ENCODE data around the gene ZKSCAN1.

Gene ZKSCAN1

DNA sequence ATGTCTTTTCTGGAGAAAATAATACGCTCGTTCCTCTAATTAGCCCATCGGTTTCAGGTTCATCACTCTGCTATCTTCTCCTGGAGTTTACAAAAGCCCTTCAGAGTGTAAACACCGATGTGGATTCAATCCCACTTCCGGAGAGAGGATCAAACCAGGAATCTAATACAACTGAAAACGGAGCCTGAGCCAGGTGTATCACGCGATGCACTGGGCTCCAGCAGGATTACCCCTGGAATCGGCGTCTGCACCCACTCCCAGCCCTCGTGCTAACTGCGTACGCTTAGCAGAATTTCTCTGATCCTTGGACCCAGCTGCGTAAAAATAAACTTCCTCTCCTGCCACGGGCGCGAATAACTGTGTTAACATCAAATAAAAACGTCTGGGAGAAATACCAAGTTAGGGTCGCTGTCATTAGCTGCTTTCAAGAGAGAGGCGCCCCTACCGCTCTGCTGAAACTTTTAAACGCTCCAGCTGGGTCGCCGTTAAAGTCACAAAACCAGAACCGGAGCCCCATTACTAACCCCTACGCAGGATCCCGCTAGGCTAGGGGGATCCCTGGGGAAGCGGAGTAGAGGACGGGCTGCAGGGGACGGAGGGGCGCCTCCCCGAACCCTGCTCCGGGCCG is 65.6 kb downstream of the ZKSCAN1 start:
- DNase-seq (ENCODE audit: low spot score) = no peak

DNA sequence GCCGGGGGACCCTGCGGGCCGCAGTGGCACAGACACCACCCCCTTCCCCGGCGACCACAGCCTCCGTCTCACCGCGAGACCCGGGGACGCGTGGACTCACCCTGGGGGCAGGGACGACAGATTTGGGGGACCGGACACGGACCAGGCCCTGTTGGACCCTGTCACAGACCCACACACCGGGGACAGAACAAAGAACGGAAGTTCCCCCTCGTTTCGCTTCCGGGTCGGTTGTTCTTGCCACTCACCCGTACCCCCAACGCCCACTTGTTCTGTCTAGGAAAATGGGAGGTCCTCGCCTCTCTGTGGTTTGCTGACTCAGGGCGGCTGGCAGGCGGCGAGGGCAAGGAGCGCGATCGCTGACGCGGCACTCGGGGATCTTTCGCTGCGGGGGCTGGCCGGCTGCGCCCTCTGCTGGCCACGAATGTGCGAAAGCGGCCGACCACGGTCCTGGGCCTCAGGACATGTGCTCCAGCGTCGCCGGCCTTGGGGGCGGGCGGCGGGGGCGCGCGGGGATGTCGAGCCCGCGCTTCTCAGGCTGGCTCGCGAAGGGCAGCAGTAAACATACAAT is 66.2 kb downstream of the ZKSCAN1 start, which contains the start of gene ZNF3:
ZNF3 (minus strand) TSS at position 189 of the 568 bp plus-strand sequence. CDS start 4,366 bp downstream, outside the sequence.
- DNase-seq (ENCODE audit: low spot score) = peak; percentile 94

DNA sequence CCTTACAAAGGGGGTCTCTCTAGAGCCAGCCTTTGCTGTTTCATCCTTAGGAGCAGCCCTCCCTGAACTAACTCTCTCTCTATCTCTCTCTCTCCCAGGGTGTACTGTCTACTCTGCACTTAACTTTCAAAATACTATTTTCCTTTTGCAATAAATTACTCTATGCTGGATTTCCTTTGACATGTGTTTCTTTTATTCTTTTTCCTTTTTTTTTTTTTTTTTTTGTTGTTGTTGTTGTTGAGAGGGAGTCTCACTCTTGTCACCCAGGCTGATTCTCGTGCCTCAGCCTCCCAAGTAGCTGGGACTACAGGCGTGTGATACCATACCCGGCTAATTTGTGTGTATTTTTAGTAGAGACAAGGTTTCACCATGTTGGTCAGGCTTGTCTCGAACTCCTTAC is 67.6 kb downstream of the ZKSCAN1 start:
- DNase-seq (ENCODE audit: low spot score) = no peak

GRCh38 chr7:100085515-100085914 is 70.1 kb downstream of the ZKSCAN1 start:
- no peak for DNase-seq (ENCODE audit: low spot score)

DNA sequence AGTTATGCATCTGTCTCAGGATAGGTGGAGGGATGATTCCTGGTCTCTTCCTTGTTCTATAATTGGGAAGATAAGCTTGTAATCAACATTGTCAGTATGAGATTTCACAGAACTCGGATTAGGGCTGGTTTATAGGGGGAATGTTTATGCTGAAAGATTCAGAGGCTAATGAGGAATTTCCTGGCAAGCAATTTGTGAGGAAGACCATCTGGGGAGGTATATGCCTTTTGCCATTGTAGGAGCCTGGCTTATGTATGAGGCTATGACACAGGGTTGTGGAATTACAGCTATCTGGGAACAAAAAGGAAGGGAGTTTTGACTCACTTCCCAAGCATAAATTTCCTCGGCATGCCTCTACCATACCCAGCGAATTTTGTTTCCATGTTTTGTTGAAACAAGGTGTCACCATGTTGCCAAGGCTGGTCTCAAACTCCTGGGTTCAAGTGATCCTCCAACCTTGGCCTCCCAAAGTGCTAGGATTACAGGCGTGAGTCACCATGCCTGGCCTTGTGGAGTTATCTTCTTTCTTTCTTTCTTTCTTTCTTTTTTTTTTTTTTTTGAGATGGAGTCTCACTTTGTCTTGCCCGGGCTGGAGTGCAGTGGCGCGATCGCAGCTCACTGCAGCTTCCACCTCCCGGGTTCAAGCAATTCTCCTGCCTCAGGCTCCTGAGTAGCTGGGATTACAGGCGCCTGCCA is 71.8 kb downstream of the ZKSCAN1 start:
- DNase-seq (ENCODE audit: low spot score) = peak; percentile 91

DNA sequence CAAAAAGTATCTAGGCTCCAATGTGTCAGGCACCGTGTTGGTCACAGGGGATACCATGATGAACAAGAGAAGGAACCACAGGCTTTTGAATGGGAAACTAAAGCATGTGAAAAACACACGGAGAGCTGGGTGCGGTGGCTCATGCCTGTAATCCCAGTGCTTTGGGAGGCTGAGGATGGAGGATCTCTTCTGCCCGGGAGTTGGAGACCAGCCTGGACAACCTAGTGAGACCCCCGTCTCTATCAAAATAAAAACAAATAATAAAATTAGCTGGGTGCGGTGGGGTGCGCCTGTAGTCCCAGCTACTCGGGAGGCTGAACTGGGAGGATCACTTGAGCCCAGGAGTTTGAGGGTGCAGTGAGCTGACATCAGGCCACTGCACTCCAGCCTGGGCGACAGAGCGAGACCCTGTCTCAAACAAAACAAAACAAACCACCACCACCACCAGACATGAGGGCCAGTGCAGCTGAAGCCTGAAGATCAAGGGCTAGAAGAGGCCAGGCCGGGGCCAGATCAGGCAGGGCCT is 72.8 kb downstream of the ZKSCAN1 start:
- no peak for DNase-seq (ENCODE audit: low spot score)

- DNase-seq (ENCODE audit: low spot score) = peak; percentile 68
Observed at GRCh38 chr7:100088621-100089457, 73.4 kb downstream of the ZKSCAN1 start, which contains the start of gene COPS6. TSS of gene COPS6 (plus strand) at chr7:100088969. CDS start at chr7:100088991, 22 bp downstream.

DNA sequence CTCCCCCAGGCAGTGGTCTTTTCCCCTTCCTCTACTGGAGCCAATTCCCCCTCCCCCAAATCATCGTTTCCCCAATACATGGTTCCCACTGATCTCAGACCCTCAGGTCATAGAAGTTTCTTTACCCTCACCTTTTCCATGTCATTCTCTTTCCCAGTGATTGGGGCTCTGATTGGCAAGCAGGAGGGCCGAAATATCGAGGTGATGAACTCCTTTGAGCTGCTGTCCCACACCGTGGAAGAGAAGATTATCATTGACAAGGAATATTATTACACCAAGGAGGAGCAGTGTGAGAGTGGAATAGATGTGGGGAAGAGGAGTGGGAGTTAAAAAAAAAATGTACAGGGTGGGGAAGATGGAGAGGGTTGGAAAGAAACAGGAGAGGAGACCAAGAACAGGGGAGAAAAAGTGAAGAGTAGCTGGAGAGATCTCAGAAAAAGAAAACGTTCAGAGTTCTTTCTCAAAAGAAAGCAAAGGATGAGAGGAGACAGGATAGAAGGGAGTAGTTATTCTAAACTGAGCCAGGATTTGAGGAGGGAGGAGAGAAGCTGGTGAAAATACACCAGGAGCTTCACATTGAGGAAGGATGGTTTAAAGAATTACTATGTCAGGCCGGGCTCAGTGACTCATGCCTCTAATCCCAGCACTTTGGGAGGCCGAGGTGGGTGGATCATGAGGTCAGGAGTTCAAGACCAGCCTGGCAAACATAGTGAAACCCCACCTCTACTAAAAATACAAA is 74.2 kb downstream of the ZKSCAN1 start:
- no peak for DNase-seq (ENCODE audit: low spot score)

DNA sequence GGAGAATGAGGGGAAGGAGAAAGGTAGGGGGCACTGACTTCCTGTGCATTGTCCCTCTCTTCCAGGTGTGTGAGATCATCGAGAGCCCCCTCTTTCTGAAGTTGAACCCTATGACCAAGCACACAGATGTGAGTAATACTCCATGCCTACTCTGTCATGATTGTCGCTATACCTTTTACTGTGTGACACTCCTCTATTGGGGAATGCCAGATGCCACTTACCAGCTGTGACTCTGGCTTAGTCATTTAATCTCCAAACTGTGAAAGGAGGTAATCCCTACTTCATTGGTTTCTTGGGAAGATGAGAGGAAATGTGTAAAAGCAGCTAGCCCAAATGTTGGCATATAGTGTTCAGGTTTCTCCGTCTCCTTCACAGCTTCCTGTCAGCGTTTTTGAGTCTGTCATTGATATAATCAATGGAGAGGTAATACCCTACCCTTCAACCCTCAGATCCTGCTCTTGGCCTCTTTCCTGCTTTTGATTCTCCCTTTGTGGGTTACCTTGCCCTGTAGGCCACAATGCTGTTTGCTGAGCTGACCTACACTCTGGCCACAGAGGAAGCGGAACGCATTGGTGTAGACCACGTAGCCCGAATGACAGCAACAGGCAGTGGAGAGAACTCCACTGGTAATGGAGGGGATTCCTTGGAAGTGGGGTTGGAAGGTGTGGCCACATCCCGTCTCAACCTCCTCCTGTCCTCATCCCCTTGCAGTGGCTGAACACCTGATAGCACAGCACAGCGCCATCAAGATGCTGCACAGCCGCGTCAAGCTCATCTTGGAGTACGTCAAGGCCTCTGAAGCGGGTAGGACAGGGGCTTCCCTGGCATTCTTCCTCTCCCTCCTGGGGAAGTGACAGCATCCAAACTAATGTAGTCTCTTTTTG is 75.4 kb downstream of the ZKSCAN1 start:
- no peak for DNase-seq (ENCODE audit: low spot score)

Measured in hepatic stellate cell (primary cell).